ENCODE results near the gene KIF5A.

The KIF5A gene

DNA sequence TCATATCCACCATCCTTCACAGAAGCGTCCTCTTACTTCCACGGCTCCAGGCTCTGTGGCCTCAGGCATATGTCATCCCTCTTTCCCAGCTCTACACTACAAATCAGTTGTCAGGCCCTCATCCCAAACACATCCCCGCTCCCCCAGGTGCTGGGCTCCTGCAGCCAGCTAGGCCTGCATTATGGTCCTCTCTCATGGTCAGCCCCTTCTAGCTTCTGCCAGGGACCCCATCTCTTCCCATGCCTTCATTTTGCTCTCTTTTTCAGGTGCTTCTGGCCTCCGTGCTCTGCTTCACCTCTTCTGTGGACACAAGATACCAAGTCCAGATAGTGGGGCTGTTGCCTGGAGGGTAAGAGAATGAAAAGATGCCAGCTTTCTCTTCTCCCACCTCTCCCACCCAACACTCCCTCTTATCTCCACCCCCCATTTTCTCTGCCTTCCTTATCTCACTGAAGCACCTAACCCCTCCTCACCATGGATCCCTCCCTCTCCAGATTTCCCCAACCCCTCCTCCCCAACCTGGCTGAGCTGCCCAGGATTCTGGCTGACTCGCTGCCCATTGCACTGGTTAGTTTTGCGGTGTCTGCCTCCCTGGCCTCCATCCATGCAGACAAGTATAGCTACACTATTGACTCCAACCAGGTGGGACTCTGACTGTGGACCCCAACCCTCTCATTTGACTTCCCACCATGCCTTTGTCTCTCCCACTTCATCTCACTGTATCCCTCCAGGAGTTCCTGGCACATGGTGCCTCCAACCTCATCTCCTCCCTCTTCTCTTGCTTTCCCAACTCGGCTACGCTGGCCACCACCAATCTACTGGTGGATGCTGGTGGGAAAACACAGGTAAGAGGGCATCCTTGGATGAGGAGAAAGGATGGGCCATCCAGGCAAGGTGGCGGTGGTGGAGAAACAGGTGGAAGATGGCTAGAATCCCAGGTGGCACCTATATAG lies 72.7 kb downstream of the KIF5A start:
- DNase-seq, result no peak

DNA sequence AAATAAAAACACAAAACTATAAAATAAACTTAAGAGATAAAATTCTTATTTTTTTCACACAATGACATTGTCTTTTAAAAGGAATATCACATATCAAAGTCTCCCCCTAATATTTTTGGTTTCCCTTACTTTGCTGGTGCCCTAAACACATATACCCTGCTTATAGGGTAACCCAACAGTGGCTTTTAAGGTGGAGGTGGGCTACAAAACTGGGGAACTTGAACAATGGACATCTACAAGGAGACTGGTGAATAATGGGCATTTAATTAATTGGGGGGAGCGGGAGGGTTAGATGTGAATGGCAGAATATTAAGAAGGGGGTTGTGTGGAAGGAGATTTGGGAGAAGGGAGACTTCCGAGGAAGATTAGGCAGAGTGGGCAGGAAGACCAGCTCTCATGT lies 73.5 kb downstream of the KIF5A start:
- no peak for DNase-seq

DNA sequence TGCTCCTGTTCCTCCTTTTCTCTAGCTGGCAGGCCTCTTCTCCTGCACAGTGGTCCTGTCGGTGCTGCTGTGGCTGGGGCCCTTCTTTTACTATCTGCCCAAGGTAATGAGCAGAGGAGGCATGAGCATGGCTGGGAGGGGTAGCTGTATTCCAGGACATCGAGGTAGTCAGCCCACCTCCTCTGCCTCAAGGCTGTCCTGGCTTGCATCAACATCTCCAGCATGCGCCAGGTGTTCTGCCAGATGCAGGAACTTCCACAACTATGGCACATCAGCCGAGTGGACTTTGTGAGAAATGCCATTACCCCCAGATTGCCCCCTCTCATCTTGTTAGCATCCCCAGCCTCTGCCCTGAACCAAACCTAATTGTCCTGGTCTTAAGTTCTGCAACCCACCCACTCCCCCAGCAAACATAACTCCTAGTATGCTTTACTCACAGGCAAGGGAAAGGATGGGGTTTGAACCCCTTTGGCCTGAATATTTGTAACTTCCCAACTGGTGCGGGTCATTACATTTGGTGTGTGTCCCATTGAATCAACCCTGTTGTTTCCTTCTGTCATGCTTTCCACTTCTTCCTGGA lies 74.1 kb downstream of the KIF5A start:
- no peak for DNase-seq

DNA sequence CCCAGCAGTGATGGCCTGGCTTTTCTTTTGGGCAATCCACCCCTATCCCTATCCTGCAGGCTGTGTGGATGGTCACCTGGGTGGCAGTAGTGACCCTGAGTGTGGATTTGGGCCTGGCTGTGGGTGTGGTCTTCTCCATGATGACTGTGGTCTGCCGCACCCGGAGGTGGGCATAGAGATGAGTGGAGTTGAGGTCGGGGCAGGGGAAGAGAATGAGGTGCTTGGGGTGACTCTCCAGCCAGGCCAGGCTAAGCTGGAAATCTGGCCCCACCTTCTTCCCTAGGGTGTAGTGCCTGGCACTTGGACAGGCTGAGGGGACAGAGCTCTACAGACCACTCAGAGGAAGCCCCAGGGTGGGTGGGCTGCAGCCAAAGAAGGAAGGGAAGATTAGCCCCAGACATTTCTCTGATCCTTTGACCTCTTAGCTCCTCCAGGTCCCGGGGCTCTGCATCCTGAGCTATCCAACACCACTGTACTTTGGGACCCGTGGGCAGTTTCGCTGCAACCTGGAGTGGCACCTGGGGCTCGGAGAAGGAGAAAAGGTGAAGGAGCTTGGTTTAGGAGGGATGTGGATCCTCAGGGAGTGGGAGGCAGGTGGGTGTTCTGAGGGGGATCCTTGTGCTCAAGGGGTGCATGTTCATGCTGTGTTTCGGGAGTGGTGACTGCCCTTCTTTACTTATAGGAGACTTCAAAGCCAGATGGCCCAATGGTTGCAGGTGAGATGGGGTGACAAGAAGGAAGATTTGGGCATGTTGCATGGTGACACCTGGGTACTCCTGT lies 74.8 kb downstream of the KIF5A start:
- no peak for DNase-seq

DNA sequence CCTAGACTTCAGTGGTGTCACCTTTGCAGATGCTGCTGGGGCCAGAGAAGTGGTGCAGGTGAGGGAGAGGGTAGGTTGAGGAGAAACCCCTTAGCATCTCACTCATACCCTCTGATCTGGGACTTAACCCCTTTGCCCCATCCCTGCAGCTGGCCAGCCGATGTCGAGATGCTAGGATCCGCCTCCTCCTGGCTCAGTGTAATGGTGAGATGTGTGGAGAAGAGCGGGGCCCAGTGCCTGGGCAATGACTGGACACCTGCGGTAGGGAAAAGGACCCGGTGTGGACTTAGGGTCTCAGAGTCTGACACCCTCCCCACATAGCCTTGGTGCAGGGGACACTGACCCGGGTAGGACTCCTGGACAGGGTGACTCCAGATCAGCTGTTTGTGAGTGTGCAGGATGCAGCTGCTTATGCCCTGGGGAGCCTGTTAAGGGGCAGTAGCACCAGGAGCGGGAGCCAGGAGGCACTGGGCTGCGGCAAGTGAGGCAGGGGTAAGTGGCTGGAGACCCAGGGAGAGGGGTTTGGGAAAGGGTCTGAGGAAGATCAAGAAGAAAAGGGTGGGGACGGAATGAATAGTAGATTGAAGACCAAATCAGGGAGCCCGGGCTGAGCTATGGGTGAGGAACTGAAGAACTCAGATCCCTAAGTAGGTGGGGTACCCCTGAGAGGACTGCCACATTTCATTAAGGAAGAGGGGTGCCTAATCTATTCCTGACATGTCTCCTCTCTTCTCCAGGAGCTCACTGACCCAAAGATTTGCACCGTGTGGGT lies 75.6 kb downstream of the KIF5A start:
- no peak for DNase-seq

DNA sequence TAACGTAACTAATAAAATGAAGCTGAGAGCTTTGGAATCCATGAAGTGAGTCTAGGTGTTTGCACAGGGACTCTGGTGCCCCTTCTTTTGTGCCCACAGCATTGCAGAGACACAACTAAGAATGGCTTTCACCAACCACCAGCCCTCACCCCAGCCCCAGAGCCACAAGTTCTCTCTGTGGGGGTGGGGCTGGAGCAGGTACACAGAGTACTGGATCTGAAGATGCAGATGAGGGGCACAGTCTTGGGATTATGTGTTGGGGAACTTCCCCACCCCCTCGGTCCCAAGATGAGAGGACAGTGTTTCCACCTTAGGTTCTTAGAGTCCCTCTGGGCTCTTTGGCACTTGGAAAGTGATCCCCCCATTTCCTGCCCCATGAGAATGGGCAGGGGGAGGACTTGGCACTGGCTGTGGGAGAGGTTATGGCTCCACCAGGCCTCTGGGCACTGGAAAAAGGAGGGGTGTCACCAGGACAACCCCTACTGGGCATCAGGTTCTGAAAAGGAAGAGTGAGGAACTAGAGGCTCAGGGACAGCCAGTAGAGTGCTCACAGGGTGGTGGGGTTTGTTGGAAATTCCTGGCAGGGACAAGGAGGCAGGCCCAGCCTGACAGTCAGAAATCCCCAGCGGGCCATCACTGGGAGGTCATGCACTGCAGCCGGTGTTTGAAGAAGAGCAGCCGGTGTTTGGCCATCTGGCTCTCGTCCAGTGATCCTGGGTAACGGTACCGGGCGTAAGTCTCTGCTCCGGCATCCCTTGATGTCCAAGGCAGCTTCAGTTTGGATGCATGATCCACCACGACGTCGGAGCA lies 76.5 kb downstream of the KIF5A start:
- no peak for DNase-seq

DNA sequence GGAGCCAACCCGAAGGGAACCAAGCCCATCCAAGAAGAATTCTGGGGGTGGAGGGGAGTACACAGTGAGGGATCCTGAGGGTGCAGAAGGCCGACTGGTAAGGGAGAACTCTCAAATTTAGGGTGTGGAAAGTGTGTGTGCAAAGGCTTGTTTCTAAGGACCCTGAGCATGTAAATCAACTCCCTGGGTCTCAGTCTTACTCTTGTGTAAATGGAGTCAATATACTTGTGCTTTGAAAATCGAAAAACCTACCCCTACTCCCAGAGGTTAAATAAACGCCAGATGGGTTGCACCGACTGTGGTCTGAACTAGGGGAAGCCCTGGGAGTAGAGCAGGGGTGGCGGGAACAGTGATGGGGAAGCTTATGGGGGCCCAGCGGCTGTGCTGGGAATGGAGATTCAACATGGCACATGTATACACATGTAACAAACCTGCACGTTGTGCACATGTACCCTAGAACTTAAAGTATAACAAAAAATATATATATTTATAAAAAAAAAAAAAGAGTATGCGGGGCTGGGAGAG lies 77.1 kb downstream of the KIF5A start:
- no peak for DNase-seq

DNA sequence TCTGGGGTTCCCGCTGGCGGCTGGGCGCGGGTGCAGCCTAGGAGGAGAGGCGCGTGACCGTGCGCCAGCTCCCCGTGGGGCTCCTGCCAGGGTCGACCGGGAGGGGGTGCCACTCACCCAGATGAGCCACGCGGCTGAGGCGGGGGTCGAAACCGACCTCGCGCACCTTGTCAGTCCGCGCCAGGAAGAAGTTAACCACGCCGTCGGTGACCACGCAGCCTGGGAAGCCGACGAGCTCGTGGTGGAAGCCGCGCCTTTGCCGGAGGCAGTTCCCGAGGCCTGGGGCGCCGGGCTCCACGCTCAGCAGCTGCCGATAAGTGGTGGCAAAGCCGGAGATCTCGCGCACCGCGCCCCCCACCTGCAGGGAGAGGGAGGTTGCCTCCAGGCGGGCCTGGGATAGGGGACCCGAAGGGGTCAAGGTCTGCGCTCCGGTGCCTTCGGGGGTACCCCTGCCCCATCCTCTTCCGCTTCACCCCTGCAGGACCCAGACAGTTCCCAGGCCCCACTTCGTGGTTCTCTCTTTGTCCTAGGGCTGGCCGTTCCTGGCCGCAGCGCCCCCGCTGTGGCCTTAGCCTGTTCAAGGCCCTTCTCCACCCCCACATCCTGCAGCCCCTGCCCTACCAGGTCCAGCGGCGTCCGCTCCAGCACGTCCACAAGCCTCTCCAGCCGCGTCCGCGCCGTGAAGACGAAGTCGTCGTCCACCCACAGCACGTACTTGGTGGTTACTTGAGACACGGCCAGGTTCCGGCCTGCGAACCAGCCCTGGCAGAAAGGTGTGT lies 77.8 kb downstream of the KIF5A start:
- DNase-seq, result no peak

DNA sequence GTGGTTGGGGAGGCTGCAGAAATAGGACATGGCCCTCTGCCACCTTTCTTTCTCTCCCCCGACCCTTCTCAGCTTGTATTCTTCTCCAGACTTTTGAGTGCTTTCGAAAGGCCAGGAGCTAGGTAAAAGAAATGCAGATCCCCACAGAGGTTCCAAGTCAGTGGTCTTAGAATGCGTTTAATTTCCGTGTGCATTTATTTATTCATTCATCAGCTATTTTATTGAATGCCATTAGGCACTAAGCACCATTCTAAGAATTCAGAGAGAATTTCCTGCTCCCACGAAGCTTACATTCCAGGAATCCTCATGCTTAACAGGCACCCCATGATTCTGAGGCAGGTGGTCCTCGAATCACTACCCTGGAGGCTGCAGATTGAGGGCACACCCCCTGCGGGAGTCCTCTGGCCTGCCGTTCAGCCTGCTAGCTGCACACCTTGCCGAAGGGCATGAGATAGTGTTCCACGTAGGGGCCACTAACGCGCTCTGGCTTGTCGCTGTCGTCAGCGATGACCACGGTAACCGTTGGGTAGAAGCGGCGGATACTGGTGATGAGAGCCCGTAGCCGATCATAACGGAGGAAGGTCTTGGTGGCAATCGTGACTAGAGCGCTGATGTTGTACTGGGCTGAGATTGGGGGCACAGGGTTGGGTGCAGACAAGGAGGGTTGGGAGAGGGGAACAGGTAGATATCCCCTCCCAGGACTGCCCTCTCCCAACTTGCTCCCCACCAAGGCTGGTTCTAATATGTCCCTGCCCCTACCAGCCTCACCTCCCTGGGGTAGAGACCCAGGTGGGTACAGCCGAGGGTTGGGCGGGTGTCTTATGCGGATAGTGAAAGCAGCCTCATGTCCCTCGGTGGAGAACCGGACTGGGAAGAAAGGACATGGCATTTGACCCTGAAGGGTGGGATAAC lies 78.7 kb downstream of the KIF5A start:
- no peak for DNase-seq

DNA sequence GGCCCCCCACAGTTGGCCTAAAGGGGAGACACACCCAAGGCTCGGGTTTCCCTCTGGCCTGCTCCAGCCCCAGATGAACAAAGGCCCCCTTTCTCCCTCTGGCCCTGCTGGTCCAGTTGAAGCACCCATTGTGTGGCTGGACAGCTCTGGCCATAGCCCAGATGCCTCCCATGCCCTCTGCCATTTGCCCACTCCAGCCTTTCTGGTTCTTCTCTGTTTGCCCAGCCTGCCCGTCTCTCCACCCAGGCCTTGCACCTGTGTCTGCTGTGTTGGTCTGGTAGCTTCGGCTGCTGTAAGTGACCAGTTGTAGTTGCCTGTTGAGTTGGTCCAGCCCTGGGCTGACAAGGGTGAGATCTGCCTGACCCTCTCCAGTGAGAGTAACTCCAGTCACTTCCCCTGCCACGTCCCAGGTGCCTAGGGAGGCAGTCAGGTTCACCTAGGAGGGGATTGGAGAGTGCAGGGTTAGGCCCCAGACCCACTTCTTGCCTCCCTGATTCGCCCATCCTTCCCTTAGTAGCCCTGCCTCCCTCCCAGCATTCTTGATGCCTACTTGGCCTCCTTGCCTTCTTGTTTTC lies 80.1 kb downstream of the KIF5A start:
- DNase-seq, result no peak

DNA sequence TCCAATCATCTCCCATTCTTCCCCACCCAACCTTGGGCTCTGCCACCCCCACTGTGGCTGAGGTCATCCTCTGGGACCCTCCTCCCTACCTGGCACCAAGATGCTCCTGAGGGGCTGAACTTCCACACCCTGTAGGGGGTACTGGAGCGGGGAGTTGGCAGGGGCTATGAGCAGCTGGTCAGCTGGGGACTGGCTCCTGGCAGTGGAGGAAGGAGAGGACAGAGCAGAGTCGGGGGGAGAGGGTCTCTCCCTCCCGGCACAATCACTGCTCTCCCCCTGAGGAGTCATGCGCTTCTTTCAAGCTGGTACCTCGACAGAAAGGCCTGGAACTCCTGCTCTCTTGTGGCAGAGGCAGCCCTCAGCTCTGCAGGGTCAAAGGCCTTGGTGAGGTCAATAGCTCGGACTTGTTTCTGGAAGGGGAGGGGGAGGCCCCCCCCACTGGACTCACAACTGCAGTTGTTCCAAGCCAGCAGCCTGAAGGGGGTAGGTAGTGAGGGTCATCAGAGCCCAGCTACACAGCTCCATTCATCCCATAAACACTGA lies 81.1 kb downstream of the KIF5A start:
- DNase-seq, result no peak

DNA sequence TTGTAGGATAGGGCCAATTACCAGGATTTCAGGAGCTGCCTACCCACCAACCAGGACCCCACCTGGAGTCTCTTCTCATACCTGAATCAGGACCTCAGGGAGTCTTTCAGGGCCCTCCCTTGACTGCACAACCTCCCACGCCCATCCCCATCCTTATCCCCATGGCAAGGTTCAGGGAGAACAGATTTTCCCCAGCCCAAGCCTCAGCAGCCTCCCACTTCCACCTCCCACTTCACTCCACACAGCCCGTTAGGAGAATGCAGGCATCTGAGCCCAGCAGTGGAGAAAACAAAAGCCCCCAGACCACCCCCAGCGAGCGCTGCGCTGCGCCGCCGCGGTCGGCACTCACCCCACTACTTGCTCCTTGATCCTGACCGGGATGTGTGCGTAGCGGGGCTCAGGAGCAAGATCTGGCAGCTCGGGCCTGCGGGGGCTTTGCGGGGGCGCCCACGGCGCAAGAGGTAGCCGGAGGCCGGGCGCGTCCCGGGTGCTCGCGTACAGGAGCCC lies 81.8 kb downstream of the KIF5A start:
- DNase-seq, result no peak

DNA sequence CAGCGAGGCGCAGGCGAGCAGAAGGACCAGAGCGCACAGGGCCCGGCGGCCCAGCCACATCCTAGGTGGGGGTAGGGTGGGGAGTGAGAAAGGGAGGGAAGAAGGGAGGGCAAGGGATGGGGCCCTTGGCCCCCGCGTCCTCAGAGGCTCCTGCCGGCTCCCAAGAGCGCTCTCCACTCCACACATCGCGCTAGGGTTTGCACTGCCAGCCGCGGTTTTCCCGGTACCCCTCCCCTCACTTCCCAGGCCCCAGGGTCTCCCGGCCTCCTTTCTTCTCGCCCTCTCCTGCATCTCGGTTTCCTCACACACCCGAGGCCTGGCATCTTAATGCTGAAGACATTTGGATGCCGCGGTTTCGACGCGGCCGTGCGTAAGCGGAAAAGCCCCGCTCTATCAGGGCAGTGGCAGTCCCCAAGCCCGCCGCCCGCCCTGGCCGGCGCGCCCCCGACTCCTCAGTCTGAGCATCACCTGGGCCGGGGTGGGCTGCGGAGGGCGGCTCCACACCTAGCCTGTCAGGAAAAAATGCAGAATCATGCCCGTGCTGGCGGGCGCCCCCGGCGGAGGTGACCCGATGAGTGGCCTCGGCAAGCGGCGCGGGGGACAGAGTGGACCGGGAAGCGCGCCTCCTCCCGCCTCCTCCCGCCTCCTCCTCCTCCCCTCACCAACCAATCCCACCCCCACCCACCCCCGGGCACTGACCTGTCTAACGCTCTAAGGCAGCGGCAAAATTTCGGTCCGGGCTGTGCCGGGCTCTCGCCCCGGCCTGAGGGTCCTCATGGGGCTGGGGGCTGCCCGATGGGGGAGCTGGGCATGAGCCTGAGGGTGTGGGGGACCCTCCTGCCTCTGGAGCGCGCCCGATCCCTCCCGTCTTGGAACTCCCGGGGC lies 82.5 kb downstream of the KIF5A start:
- no peak for DNase-seq

DNA sequence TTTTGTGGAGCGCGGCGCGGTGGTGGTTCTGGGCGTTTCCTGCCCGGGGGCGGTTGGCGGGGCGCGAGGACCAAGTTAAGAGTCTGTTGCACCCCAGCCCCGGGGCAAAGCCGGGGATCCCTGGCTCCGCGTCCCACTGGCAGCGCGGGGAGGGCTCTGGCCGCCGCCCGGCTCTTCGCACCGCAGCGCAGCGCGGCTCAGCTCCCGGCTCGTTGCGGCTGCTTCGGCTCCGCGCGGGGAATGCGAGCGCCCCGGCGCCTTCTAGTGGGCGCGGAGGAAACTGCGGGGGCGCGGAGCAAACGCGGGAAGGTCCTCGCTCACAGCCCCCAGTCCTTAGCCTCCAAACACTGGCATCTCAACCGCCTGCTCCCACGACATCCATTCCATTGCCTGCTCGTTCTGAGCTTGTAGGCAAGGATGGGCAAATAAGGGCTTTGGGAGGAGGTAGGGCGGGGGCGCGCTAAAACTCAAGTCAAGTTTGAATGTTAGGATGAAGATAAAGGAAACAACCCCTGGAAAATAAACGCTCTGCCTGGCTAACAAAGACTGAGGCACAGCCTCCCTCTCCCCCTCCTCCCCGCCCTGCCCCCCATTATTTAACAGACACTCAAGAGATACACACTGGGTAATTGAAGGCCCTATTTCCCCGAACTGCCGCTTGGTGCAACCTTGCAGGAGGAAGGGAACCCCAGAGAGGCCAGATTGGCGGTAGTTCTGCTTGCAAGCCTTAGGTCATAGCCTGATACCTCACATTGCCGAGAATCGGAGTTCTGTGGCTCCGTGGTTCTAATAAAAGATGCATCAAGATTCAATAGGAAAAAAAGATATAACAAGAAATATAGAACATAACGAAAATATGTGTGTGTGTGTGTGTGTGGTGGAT lies 83.4 kb downstream of the KIF5A start, which contains the start of gene B4GALNT1:
TSS of gene B4GALNT1 (minus strand) at position 244 of the 883 bp plus-strand sequence. CDS start 1,069 bp downstream, outside the sequence.
- DNase-seq, result peak; percentile 57 to 86

Measured in NCI-H446 (cell line).